Measurements from ENCODE around the gene FCGR1A. TPM values are rescaled to one million over a fixed set of nuclear protein-coding genes. Genes with fewer than 3 reads are reported as not detected.
"Not testable (repeated sequence)": the region's sequence is repeated elsewhere in the genome, so short reads cannot be mapped to it uniquely, and the experiment has no call there.

Gene FCGR1A
- total RNA-seq, 1 donor from 2014 or later: 5.2 TPM

- H3K36me3 ChIP-seq (ENCODE audit: control insufficient read depth in 3 of 3, insufficient read depth in 3 of 3, low read length in 3 of 3); H3K27ac ChIP-seq (ENCODE audit: low read depth, low read length); H3K9me3 ChIP-seq (ENCODE audit: control insufficient read depth in 3 of 3, low read length in 3 of 3); H3K4me3 ChIP-seq (ENCODE audit: low read length in 3 of 3); H3K27me3 ChIP-seq (ENCODE audit: control insufficient read depth in 3 of 3, insufficient read depth in 3 of 3, low read length in 3 of 3); H3K9ac ChIP-seq (ENCODE audit: low read depth in 1 of 3, low read length in 3 of 3); H3K4me1 ChIP-seq (ENCODE audit: control insufficient read depth in 3 of 3, insufficient read depth in 3 of 3, low read length in 3 of 3): not testable (repeated sequence)
Measured at GRCh38 chr1:149833144-149833543, 50.6 kb downstream of the FCGR1A start.

- not testable (repeated sequence) for H3K4me3 ChIP-seq (ENCODE audit: low read length in 3 of 3); H3K9ac ChIP-seq (ENCODE audit: low read depth in 1 of 3, low read length in 3 of 3); H3K27ac ChIP-seq (ENCODE audit: low read depth, low read length); H3K9me3 ChIP-seq (ENCODE audit: control insufficient read depth in 3 of 3, low read length in 3 of 3); H3K36me3 ChIP-seq (ENCODE audit: control insufficient read depth in 3 of 3, insufficient read depth in 3 of 3, low read length in 3 of 3); H3K27me3 ChIP-seq (ENCODE audit: control insufficient read depth in 3 of 3, insufficient read depth in 3 of 3, low read length in 3 of 3)
- H3K4me1 ChIP-seq (ENCODE audit: control insufficient read depth in 3 of 3, insufficient read depth in 3 of 3, low read length in 3 of 3): peaks cover 5 to 12% (median 6%) of the 10 kb centered on the region in 3 donors
Measured at GRCh38 chr1:149841149-149841548, 58.7 kb downstream of the FCGR1A start.

Other genes starting within 250 kb of the FCGR1A start
- gene PPIAL4C, start 198.8 kb upstream of the FCGR1A start, total RNA-seq: not detected
- gene BOLA1, start 116.9 kb downstream of the FCGR1A start, total RNA-seq: 6.3 TPM
- gene SV2A, start 135.2 kb downstream of the FCGR1A start, total RNA-seq: 2.1 TPM
- 8.4 TPM for gene SF3B4, start 145.1 kb downstream of the FCGR1A start, total RNA-seq
- gene MTMR11, start 154.2 kb downstream of the FCGR1A start, total RNA-seq: 6.8 TPM
- 15.7 TPM for gene OTUD7B, start 228.0 kb downstream of the FCGR1A start, total RNA-seq

All from skeletal muscle tissue (tissue), 4 donors.